Measurements from ENCODE around the gene SLCO1A2. TPM values are rescaled to one million over a fixed set of nuclear protein-coding genes. Genes with fewer than 3 reads are reported as not detected.

Gene SLCO1A2
- total and polyA plus RNA-seq, 2 of the 13 experiments (the other 11 are each of a cell fraction or from before 2014, with no cell fraction given) = not detected

DNA sequence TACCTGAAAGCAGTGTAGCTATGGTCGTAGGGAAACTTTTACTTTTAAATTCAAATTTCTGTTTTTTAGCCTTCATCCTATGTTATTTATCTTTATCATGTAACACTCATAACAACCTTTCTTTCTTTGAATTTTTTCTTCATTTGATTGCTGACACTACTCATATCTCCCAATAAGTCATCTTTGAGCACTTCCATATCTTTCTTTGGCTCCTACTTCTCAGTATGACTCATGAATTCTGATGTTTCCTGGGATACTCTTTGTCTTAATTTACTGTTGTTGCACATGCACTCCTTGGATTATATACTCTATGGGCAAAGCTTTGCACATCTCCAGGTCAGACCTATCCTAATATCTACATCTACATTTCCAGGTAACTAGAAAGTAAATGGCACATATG is 19.9 kb upstream of the SLCO1A2 start:
- intact Hi-C loops (cut with micrococcal nuclease; ENCODE audit: unreplicated experiment) (no loop called here), in situ Hi-C loops (cut with HindIII; ENCODE audit: extremely low pct_ligation_motif_present, low pct_unique_long_range_greater_than_20kb) (no loop called here)
- Histone ChIP-seq H4K20me1 (ENCODE audit: insufficient read depth, low read length) (no peaks in the 10 kb centered on the region), H3K9me3 (ENCODE audit: low read length) (no peaks in the 10 kb centered on the region), H2AFZ (ENCODE audit: low read length) (no peak overlapping the region), H3K79me2 (ENCODE audit: insufficient read depth, low read length) (no peaks in the 10 kb centered on the region), H3K4me1 (ENCODE audit: insufficient read depth, low read length) (peaks cover 12% of the 10 kb centered on the region), H3K36me3 (replicated peaks in 1 of 2; ENCODE audit: control insufficient read depth in 1 of 2, insufficient read depth in 2 of 2, low read length in 2 of 2) (no peaks in the 10 kb centered on the region), H3K27ac (ENCODE audit: extremely low read length, insufficient read depth, low read length) (no peak overlapping the region), H3K27me3 (ENCODE audit: control insufficient read depth in 1 of 2, insufficient read depth in 2 of 2, low read length in 2 of 2) (peaks cover 0 to 5% of the 10 kb centered on the region in 2 experiments; a peak in 1 of 5 replicates), H3K4me2 (ENCODE audit: low read depth, low read length) (no peak overlapping the region), H3K9ac (ENCODE audit: insufficient read depth, low read depth, low read length) (no peak overlapping the region), H3K4me3 (replicated peaks in 1 of 3; ENCODE audit: insufficient read depth in 1 of 3, low read depth in 2 of 3, low read length in 3 of 3) (no peak overlapping the region)
- 0% methylated on average over 1 of the region's 1 CpG for WGBS (ENCODE audit: low lambda C conversion rate)
- TF ChIP-seq, protein P1, sequence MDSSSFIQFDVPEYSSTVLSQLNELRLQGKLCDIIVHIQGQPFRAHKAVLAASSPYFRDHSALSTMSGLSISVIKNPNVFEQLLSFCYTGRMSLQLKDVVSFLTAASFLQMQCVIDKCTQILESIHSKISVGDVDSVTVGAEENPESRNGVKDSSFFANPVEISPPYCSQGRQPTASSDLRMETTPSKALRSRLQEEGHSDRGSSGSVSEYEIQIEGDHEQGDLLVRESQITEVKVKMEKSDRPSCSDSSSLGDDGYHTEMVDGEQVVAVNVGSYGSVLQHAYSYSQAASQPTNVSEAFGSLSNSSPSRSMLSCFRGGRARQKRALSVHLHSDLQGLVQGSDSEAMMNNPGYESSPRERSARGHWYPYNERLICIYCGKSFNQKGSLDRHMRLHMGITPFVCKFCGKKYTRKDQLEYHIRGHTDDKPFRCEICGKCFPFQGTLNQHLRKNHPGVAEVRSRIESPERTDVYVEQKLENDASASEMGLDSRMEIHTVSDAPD (CRISPR knock-in tag; IDR thresholded peaks at IDR 0.05) = no peak
- TF ChIP-seq ZNF709 (CRISPR knock-in tag; IDR thresholded peaks at IDR 0.05) = no peak
- no peak for TF ChIP-seq ZNF558 (CRISPR knock-in tag; IDR thresholded peaks at IDR 0.05; ENCODE audit: borderline replicate concordance)
- TF ChIP-seq, protein P2, sequence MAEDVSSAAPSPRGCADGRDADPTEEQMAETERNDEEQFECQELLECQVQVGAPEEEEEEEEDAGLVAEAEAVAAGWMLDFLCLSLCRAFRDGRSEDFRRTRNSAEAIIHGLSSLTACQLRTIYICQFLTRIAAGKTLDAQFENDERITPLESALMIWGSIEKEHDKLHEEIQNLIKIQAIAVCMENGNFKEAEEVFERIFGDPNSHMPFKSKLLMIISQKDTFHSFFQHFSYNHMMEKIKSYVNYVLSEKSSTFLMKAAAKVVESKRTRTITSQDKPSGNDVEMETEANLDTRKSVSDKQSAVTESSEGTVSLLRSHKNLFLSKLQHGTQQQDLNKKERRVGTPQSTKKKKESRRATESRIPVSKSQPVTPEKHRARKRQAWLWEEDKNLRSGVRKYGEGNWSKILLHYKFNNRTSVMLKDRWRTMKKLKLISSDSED (CRISPR knock-in tag; IDR thresholded peaks at IDR 0.05) = no peak
- no peak for TF ChIP-seq NFE2L2 (IDR thresholded peaks at IDR 0.05; ENCODE audit: low read length)
- TF ChIP-seq ZNF839 (CRISPR knock-in tag; IDR thresholded peaks at IDR 0.05; ENCODE audit: borderline replicate concordance) = no peak
- TF ChIP-seq TOE1 (CRISPR knock-in tag; IDR thresholded peaks at IDR 0.05) = no peak
- no peak for TF ChIP-seq RBAK (CRISPR knock-in tag; IDR thresholded peaks at IDR 0.05)
- TF ChIP-seq EZH2 (conservative IDR thresholded peaks at IDR 0.05; ENCODE audit: low read depth, low read length) = no peak
- no peak for TF ChIP-seq PHF20 (CRISPR knock-in tag; IDR thresholded peaks at IDR 0.05)
- TF ChIP-seq BRCA1 (CRISPR knock-in tag; IDR thresholded peaks at IDR 0.05) = no peak
- no peak for TF ChIP-seq ELF1 (CRISPR knock-in tag; IDR thresholded peaks at IDR 0.05)
- no peak for TF ChIP-seq ZNF615 (CRISPR knock-in tag; IDR thresholded peaks at IDR 0.05; ENCODE audit: borderline replicate concordance)
- TF ChIP-seq RBFOX2 (IDR thresholded peaks at IDR 0.05; ENCODE audit: low read depth, low read length) = no peak
- no peak for TF ChIP-seq ZNF224 (CRISPR knock-in tag; IDR thresholded peaks at IDR 0.05)
- TF ChIP-seq ZSCAN12 (CRISPR knock-in tag; IDR thresholded peaks at IDR 0.05) = no peak
- no peak for TF ChIP-seq CCAR2 (optimal IDR thresholded peaks at IDR 0.05; ENCODE audit: low read depth, low read length)
- no TSS peak for BruUV-seq (replicated peaks)
- POLR2A ChIA-PET = no interaction called here
- DNase-seq (ENCODE audit: low spot score) (no peak), ATAC-seq (no peak), FAIRE-seq (no peak)
- CTCF ChIA-PET (ENCODE audit: low intra/inter-chr PET ratio, low total read pairs) = no interaction called here
